ENCODE data around the gene USH1C.

Gene USH1C

GRCh38 chr11:17544181-17544622 lies at the start of gene USH1C:
Gene USH1C, minus strand, starts transcription at chr11:17544416. Its CDS starts 109 bp downstream, at chr11:17544307.
- TF ChIP-seq CTCF (IDR thresholded peaks at IDR 0.05; ENCODE audit: borderline replicate concordance, insufficient read depth, low read depth, low read length), result no peak
- no peak within 1 kb of the TSS for H3K4me3 ChIP-seq (ENCODE audit: low read depth, low read length)

- no peak for TF ChIP-seq CTCF (IDR thresholded peaks at IDR 0.05; ENCODE audit: borderline replicate concordance, insufficient read depth, low read depth, low read length)
Measured at GRCh38 chr11:17593466-17594245, 49.4 kb upstream of the USH1C start.

GRCh38 chr11:17591293-17591692 lies 47.1 kb upstream of the USH1C start:
- no peak for TF ChIP-seq CTCF (IDR thresholded peaks at IDR 0.05; ENCODE audit: borderline replicate concordance, insufficient read depth, low read depth, low read length)
- H3K4me3 ChIP-seq (ENCODE audit: low read depth, low read length), result no peak overlapping the region

More at GRCh38 chr11:17593466-17594245, 49.4 kb upstream of the USH1C start:
- no peak overlapping the region for H3K4me3 ChIP-seq (ENCODE audit: low read depth, low read length)

GRCh38 chr11:17590463-17590862 lies 46.2 kb upstream of the USH1C start:
- TF ChIP-seq CTCF (IDR thresholded peaks at IDR 0.05; ENCODE audit: borderline replicate concordance, insufficient read depth, low read depth, low read length), result no peak
- no peak overlapping the region for H3K4me3 ChIP-seq (ENCODE audit: low read depth, low read length)

- no peak for TF ChIP-seq CTCF (IDR thresholded peaks at IDR 0.05; ENCODE audit: borderline replicate concordance, insufficient read depth, low read depth, low read length)
- H3K4me3 ChIP-seq (ENCODE audit: low read depth, low read length), result no peak overlapping the region
Measured at GRCh38 chr11:17588721-17589120, 44.5 kb upstream of the USH1C start.

- TF ChIP-seq CTCF (IDR thresholded peaks at IDR 0.05; ENCODE audit: borderline replicate concordance, insufficient read depth, low read depth, low read length), result no peak
- no peak overlapping the region for H3K4me3 ChIP-seq (ENCODE audit: low read depth, low read length)
Measured at GRCh38 chr11:17588166-17588565, 44.0 kb upstream of the USH1C start.

Data from GM12875 (cell line).